CD4-positive, alpha-beta T cell treated with Interleukin-10 for 1 hour (primary cell): ENCODE measurements around the gene CARD14.

Source experiments
- DNase-seq: peaks from one replicate; pipeline ENCODE4 v3.0.0-alpha.2; 2020

Gene CARD14

GRCh38 chr17:80169784-80170500, at the start of gene CARD14:
Gene CARD14 (plus strand): TSS chr17:80170030. CDS start chr17:80181439, 11,409 bp downstream.
- no peak for DNase-seq

- DNase-seq = no peak
These were observed 47.7 kb upstream of the CARD14 start for GRCh38 chr17:80122026-80122575.

GRCh38 chr17:80122926-80123505, 46.8 kb upstream of the CARD14 start:
- no peak for DNase-seq

GRCh38 chr17:80123791-80124190, 46.0 kb upstream of the CARD14 start:
- DNase-seq = no peak

GRCh38 chr17:80124351-80124981, 45.4 kb upstream of the CARD14 start:
- no peak for DNase-seq

- DNase-seq = no peak
These were observed 44.0 kb upstream of the CARD14 start for GRCh38 chr17:80125656-80126448.

GRCh38 chr17:80126449-80126715, 43.4 kb upstream of the CARD14 start:
- no peak for DNase-seq

GRCh38 chr17:80129006-80129565, 40.7 kb upstream of the CARD14 start:
- no peak for DNase-seq

- no peak for DNase-seq
These were observed 38.8 kb upstream of the CARD14 start for GRCh38 chr17:80130992-80131391.

- no peak for DNase-seq
These were observed 36.8 kb upstream of the CARD14 start for GRCh38 chr17:80132906-80133625.

- no peak for DNase-seq
These were observed 36.2 kb upstream of the CARD14 start for GRCh38 chr17:80133626-80133970.

GRCh38 chr17:80137131-80137530, 32.7 kb upstream of the CARD14 start:
- no peak for DNase-seq

GRCh38 chr17:80138856-80139426, 30.9 kb upstream of the CARD14 start:
- DNase-seq = no peak

GRCh38 chr17:80141463-80142165, 28.2 kb upstream of the CARD14 start:
- DNase-seq = no peak

- no peak for DNase-seq
These were observed 26.9 kb upstream of the CARD14 start for GRCh38 chr17:80142929-80143328.

GRCh38 chr17:80145076-80146075, 24.5 kb upstream of the CARD14 start:
- no peak for DNase-seq

- DNase-seq = peak; percentile 30
These were observed 23.5 kb upstream of the CARD14 start for GRCh38 chr17:80146121-80147034.

- peak; percentile 98 for DNase-seq
These were observed 22.6 kb upstream of the CARD14 start, which contains the start of gene EIF4A3 for GRCh38 chr17:80147035-80147822. Gene EIF4A3 (minus strand): TSS chr17:80147128. CDS start chr17:80146961, 167 bp downstream.
